Duodenal mucosa (tissue), 2 donors: Measurements from ENCODE around the gene SIRT2.

Experiments
- H3K27ac ChIP-seq: one replicate; pipeline ENCODE4 v1.7.0; 2013; ENCODE audit warnings: low read depth, low read length
- H3K27me3 ChIP-seq, 2 donors: one replicate each; pipeline ENCODE4 v1.7.0; 2013; ENCODE audit warnings: low read length in 2 of 2, control low read depth in 1 of 2; ENCODE audit not compliant: insufficient read depth in 2 of 2, control insufficient read depth in 1 of 2
- H3K36me3 ChIP-seq, 2 donors: one replicate each; pipeline ENCODE4 v1.7.0; 2013; ENCODE audit warnings: low read length in 2 of 2, control low read depth in 1 of 2; ENCODE audit not compliant: insufficient read depth in 2 of 2, control insufficient read depth in 1 of 2
- H3K4me1 ChIP-seq, 2 donors: one replicate each; pipeline ENCODE4 v1.7.0; 2013; ENCODE audit warnings: low read length in 2 of 2, control low read depth in 1 of 2; ENCODE audit not compliant: insufficient read depth in 2 of 2, control insufficient read depth in 1 of 2
- H3K4me3 ChIP-seq, 2 donors: one replicate each; pipeline ENCODE4 v1.7.0; 2013; ENCODE audit warnings: low read length in 2 of 2, low read depth in 1 of 2
- H3K9ac ChIP-seq, 2 donors: one replicate each; pipeline ENCODE4 v1.7.0; 2013; ENCODE audit warnings: low read length in 2 of 2, low read depth in 1 of 2
- H3K9me3 ChIP-seq, 2 donors: one replicate each; pipeline ENCODE4 v1.7.0; 2013; ENCODE audit warnings: low read length in 2 of 2, control low read depth in 1 of 2; ENCODE audit not compliant: control insufficient read depth in 1 of 2

SIRT2 gene

GRCh38 chr19:38920602-38921419 is 21.4 kb upstream of the SIRT2 start:
- H3K36me3 ChIP-seq = peaks cover 0 to 34% of the 10 kb centered on the region in 2 donors
- no peak overlapping the region for H3K4me3 ChIP-seq
- no peak overlapping the region for H3K9ac ChIP-seq
- H3K4me1 ChIP-seq = peaks cover 7% of the 10 kb centered on the region in 2 donors
- H3K27me3 ChIP-seq = no peaks in the 10 kb centered on the region
- H3K27ac ChIP-seq = no peak overlapping the region
- H3K9me3 ChIP-seq = no peaks in the 10 kb centered on the region

- Histone ChIP-seq H3K36me3 (peaks cover 0 to 29% of the 10 kb centered on the region in 2 donors), H3K27ac (no peak overlapping the region), H3K9ac (no peak overlapping the region), H3K9me3 (no peaks in the 10 kb centered on the region), H3K27me3 (no peaks in the 10 kb centered on the region), H3K4me1 (peaks cover 7% of the 10 kb centered on the region in 2 donors), H3K4me3 (no peak overlapping the region)
These were observed 20.6 kb upstream of the SIRT2 start for GRCh38 chr19:38919837-38920601.

- H3K4me3 ChIP-seq = no peak overlapping the region
- no peak overlapping the region for H3K27ac ChIP-seq
- H3K4me1 ChIP-seq = peaks cover 7% of the 10 kb centered on the region in 2 donors
- no peaks in the 10 kb centered on the region for H3K27me3 ChIP-seq
- no peaks in the 10 kb centered on the region for H3K9me3 ChIP-seq
- no peak overlapping the region for H3K9ac ChIP-seq
- peaks cover 0 to 17% of the 10 kb centered on the region in 2 donors for H3K36me3 ChIP-seq
These were observed 19.1 kb upstream of the SIRT2 start for GRCh38 chr19:38918526-38918925.

- Histone ChIP-seq H3K9me3 (no peaks in the 10 kb centered on the region), H3K27ac (no peak overlapping the region), H3K9ac (no peak overlapping the region), H3K36me3 (peaks cover 0 to 17% of the 10 kb centered on the region in 2 donors), H3K27me3 (no peaks in the 10 kb centered on the region), H3K4me1 (peaks cover 7% of the 10 kb centered on the region in 2 donors), H3K4me3 (no peak overlapping the region)
These were observed 18.6 kb upstream of the SIRT2 start for GRCh38 chr19:38917921-38918491.

GRCh38 chr19:38917516-38917915 is 18.1 kb upstream of the SIRT2 start:
- Histone ChIP-seq H3K36me3 (peaks cover 0 to 17% of the 10 kb centered on the region in 2 donors), H3K27ac (no peak overlapping the region), H3K4me1 (peaks cover 7% of the 10 kb centered on the region in 2 donors), H3K27me3 (no peaks in the 10 kb centered on the region), H3K9ac (no peak overlapping the region), H3K9me3 (no peaks in the 10 kb centered on the region), H3K4me3 (no peak overlapping the region)

- no peaks in the 10 kb centered on the region for H3K27me3 ChIP-seq
These were observed 16.2 kb upstream of the SIRT2 start for GRCh38 chr19:38915329-38916321.

GRCh38 chr19:38913958-38914357 is 14.5 kb upstream of the SIRT2 start:
- Histone ChIP-seq H3K9me3 (no peaks in the 10 kb centered on the region), H3K27ac (no peak overlapping the region), H3K9ac (no peak overlapping the region), H3K27me3 (no peaks in the 10 kb centered on the region), H3K36me3 (peaks cover 0 to 4% of the 10 kb centered on the region in 2 donors), H3K4me3 (no peak overlapping the region), H3K4me1 (peaks cover 7% of the 10 kb centered on the region in 2 donors)

More at GRCh38 chr19:38915329-38916321, 16.2 kb upstream of the SIRT2 start:
- Histone ChIP-seq H3K4me1 (peaks cover 7% of the 10 kb centered on the region in 2 donors), H3K36me3 (peaks cover 0 to 4% of the 10 kb centered on the region in 2 donors), H3K9me3 (no peaks in the 10 kb centered on the region), H3K4me3 (no peak overlapping the region), H3K9ac (no peak overlapping the region), H3K27ac (no peak overlapping the region)

- no peak overlapping the region for H3K9ac ChIP-seq
- no peak overlapping the region for H3K27ac ChIP-seq
- peaks cover 0 to 8% of the 10 kb centered on the region in 2 donors for H3K36me3 ChIP-seq
- no peaks in the 10 kb centered on the region for H3K27me3 ChIP-seq
- no peak overlapping the region for H3K4me3 ChIP-seq
- H3K4me1 ChIP-seq = peaks cover 2% of the 10 kb centered on the region in 2 donors
- H3K9me3 ChIP-seq = no peaks in the 10 kb centered on the region
These were observed 13.4 kb upstream of the SIRT2 start for GRCh38 chr19:38912600-38913514.
